ENCODE results near the gene CST5.

CST5 gene

DNA sequence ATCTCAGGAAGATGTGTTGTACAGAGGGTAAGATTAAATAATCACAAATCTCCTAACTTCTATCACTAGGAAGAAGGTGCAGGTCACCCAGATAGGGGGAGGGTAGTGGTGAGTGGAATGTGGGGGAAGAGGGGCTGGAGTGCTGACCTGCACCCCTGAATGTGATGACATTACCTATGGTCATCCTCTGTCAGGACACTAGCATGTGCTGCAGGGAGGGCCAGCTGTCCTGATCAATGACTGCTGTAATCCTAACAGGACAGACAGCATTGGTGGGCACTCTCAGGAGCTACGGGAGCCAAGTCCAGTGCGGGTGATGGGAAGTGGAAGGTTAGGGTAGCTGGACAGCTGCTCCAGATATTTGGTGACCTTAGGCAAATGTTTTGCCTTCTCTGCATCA is 45.2 kb upstream of the CST5 start:
- TF ChIP-seq, protein P1, sequence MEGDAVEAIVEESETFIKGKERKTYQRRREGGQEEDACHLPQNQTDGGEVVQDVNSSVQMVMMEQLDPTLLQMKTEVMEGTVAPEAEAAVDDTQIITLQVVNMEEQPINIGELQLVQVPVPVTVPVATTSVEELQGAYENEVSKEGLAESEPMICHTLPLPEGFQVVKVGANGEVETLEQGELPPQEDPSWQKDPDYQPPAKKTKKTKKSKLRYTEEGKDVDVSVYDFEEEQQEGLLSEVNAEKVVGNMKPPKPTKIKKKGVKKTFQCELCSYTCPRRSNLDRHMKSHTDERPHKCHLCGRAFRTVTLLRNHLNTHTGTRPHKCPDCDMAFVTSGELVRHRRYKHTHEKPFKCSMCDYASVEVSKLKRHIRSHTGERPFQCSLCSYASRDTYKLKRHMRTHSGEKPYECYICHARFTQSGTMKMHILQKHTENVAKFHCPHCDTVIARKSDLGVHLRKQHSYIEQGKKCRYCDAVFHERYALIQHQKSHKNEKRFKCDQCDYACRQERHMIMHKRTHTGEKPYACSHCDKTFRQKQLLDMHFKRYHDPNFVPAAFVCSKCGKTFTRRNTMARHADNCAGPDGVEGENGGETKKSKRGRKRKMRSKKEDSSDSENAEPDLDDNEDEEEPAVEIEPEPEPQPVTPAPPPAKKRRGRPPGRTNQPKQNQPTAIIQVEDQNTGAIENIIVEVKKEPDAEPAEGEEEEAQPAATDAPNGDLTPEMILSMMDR (IDR thresholded peaks at IDR 0.05; ENCODE audit: extremely low read depth, insufficient read depth, missing control alignments) = no peak
- in situ Hi-C loops (cut with MboI; ENCODE audit: low pct_unique_long_range_greater_than_20kb, low sequenced_read_pairs, unreplicated experiment) = no loop called here

DNA sequence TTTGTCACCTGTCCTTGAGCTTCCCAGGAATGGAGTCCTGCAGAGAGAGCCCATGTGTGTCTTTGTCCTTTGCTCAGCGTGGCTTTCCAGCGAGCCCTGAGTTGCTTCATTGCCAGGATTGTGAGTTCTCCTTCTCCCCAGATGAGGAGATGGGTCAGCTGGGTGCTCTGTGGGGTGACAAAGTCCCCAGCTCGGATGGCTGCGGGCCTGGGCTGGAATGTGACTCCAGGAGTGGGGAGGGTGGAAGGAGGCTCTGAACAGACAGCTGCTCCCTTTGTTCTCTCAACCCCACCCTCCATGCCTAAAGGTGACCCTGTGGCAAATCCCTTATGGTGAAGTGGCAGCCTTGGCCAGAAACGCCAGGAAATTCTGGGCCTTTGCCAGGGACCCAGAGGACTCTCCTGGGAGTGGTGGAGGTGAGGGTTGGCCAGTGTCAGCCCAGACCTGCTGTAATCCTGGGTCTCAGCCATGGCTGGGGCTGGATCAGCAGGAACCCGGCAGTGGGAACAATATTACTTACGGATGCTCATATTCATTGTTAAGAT is 44.4 kb upstream of the CST5 start:
- in situ Hi-C loops (cut with MboI; ENCODE audit: low pct_unique_long_range_greater_than_20kb, low sequenced_read_pairs, unreplicated experiment) = no loop called here
- DNase-seq (ENCODE audit: low spot score) = no peak
- TF ChIP-seq, protein P1 (IDR thresholded peaks at IDR 0.05; ENCODE audit: extremely low read depth, insufficient read depth, missing control alignments) = no peak

More for the DNA sequence above, 45.2 kb upstream of the CST5 start:
- DNase-seq (ENCODE audit: low spot score) = no peak

DNA sequence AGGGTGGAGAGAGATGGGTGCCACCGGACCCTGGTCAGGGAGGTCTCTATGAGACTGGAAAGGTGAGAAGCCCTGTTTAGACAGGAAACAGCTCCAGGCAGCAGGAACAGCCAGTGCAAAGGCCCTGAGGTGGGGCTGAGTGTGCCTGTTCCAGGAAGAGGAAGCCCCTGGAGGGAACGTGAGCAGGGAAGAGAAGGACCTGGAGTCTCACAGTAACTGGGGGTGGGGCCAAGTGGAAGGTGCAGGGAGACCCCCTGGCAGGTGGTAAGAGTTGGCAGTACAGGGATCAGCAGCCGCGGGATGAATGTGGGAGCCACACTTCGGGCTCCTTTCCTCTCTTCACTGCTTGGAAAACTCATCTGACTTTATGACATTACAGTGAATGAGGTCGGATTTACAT is 43.8 kb upstream of the CST5 start:
- TF ChIP-seq, protein P1 (IDR thresholded peaks at IDR 0.05; ENCODE audit: extremely low read depth, insufficient read depth, missing control alignments) = no peak
- in situ Hi-C loops (cut with MboI; ENCODE audit: low pct_unique_long_range_greater_than_20kb, low sequenced_read_pairs, unreplicated experiment) = no loop called here
- no peak for DNase-seq (ENCODE audit: low spot score)

DNA sequence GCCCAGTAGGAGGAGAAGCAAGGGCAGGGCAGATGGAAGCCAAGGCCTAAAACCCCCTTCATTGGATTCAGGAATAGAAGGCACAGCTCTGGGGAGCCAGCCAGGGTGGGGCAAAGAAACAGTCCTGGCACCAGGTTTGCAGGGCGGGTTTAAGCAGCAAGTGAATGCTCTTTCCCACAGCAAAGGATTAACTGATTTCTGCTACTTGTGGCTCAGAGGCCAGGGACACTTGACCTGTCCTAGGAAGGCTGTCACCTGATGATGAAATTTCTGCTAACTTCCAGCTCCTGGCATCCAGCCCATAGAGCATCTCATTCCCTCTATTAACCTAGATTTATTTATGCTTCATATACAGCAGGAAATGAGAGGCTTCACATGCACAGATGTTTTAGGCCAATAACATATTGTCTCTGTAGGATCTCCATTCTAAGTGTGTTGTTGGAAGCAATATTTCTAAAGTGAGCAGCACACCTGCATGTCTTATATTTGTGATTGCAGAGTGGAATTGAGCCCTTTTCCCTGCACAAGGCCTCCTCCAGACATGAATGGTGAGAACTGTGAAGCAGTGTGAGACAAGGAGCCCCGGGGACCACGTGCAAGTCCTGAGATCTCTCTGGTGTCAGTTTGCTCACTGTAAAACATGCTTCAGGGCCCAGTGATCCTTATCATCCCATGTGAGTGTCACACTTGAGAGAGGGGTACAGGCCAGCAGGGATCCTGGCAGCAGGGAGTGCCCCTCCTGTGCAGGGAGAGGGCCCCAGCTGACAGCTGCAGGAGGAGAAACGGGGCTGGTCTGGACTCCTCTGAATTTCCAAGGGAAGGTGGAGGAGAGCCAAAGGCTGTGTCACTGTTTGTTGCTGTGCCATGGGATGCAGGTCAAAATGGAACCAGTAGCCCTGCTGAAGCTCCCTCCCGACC is 41.1 kb upstream of the CST5 start:
- in situ Hi-C loops (cut with MboI; ENCODE audit: low pct_unique_long_range_greater_than_20kb, low sequenced_read_pairs, unreplicated experiment) = no loop called here
- DNase-seq (ENCODE audit: low spot score) = no peak
- TF ChIP-seq, protein P1 (IDR thresholded peaks at IDR 0.05; ENCODE audit: extremely low read depth, insufficient read depth, missing control alignments) = no peak

DNA sequence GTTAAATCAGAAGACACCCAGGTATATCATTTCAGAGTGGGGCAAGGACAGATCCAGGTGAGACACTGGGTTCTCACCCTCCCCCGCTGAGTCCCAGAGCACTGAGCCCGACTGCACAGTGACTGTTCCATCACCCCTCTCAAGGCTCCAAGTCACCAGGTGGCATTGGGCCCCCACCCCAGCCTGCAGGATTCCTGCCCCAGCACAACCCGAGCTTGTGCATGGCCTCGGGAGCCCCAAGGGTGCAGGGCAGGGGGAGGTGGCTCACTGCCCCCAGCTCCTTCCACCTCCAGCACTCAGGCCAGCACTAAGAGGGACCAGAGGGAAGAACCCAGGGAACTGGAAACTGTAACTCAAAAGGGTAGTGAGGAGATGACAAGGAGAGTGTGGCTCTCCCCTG is 39.3 kb upstream of the CST5 start:
- DNase-seq (ENCODE audit: low spot score) = no peak
- in situ Hi-C loops (cut with MboI; ENCODE audit: low pct_unique_long_range_greater_than_20kb, low sequenced_read_pairs, unreplicated experiment) = no loop called here
- TF ChIP-seq, protein P1 (IDR thresholded peaks at IDR 0.05; ENCODE audit: extremely low read depth, insufficient read depth, missing control alignments) = no peak

DNA sequence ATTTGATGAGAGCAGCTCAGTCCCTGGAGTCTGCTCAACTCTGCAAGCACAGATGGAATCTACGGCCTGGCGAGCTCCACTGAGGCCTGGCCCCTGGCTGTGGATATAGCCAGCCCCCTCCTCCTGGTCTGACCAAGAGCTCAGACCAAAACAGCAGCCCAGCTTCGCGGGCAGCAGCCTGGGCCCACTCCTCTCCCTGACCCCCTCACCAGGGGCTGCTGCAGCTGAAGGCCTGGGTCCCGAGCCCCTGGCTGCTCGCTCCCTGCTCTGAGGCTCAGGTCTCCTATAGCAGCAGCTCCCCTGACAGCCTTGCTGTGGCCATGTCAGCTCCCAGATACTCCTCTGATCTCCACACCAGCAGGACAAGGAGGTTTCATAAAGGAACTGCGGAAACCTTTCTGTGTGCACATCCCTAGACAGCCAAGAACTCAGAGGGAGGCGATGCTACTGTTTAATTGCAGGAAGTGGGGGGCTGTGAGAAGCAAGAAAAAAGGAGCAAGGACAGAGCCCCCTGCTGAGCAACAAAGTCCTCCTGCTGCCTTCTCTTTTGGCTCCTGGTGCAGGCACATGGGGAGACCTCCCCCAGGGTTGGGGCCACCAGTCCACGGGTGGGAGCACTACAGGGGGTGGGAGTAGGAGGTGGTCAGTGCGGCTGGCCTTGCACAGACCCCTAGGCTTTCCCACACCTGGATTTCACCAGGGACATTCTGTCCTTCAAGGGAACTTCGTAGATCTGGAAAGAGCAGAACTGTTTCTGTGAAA is 38.7 kb upstream of the CST5 start:
- no peak for DNase-seq (ENCODE audit: low spot score)
- TF ChIP-seq, protein P1 (IDR thresholded peaks at IDR 0.05; ENCODE audit: extremely low read depth, insufficient read depth, missing control alignments) = no peak
- in situ Hi-C loops (cut with MboI; ENCODE audit: low pct_unique_long_range_greater_than_20kb, low sequenced_read_pairs, unreplicated experiment) = no loop called here

All from GM13977 (cell line).